ENCODE measurements around the gene NEK2. TPM values are rescaled to one million over a fixed set of nuclear protein-coding genes. Genes with fewer than 3 reads are reported as not detected.

Gene NEK2
- total RNA-seq, 1 experiment from 2014 or later, result 50.2 TPM

DNA sequence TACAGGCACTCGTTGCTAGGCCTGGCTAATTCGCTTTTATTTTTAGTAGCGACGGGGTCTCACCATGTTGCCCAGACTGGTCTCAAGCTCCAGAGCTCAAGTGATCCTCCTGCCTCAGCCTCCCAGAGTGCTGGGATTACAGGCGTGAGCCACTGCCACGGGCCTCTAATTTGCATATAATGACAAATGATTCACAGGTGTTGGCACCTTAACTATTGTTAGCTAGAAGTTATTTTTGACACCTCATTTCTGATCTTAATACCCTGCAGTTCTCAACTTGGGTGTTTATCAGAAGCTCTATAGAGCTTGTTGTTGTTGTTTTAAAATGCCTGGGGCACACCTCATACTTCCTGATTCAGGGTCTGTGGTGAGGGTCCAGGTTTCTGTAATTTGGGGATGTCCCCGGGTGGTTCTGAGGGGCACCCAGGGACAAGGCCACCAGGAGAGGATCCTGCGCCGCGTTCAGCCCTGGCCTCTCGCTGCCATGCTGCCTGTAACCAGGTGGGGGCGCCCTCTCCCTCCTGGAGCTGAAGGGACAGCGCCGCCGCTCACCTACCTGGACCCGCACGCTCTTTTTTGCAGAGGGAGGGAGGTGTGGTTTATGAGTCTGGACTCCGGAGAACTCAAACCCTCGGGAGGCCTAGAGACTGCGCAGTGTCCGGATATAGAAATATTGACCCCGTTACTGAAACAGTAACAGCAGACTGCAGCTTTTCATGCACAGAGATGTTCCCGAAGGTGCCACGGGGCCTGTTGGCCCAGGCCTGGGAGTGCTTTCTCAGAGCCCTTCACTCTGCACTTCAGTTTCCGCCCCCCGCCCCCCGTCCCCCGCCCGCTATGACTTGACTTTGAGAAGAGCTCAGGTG, 23.0 kb upstream of the NEK2 start:
- Histone ChIP-seq H3K9ac (ENCODE audit: low read length) (no peak overlapping the region), H3K4me3 (replicated peaks in 1 of 2; ENCODE audit: low read depth in 1 of 2, low read length in 2 of 2) (0 out of 4 replicates have a peak overlapping the region, but pooled peaks of 1 of the 2 experiments have one; percentile 11), H3K27me3 (ENCODE audit: insufficient read depth, low read length) (no peaks in the 10 kb centered on the region), H2AFZ (ENCODE audit: low read depth, low read length, poor library complexity, severe bottlenecking) (peak overlapping the region; percentile 99), H3K36me3 (ENCODE audit: control insufficient read depth in 1 of 2, insufficient read depth in 2 of 2, low read length in 2 of 2) (no peaks in the 10 kb centered on the region), H3K27ac (ENCODE audit: low read depth, low read length) (no peak overlapping the region), H3K79me2 (ENCODE audit: insufficient read depth, low read length) (no peaks in the 10 kb centered on the region), H3K9me3 (ENCODE audit: control insufficient read depth in 1 of 2, insufficient read depth in 1 of 2, low read depth in 1 of 2, low read length in 2 of 2) (no peaks in the 10 kb centered on the region), H3K4me1 (ENCODE audit: control insufficient read depth in 1 of 2, insufficient read depth in 2 of 2, low read length in 2 of 2) (peaks cover 0 to 12% of the 10 kb centered on the region in 2 experiments; a peak in 2 of 4 replicates), H3K9me2 (ENCODE audit: insufficient read depth) (no peaks in the 10 kb centered on the region), H4K20me1 (ENCODE audit: insufficient read depth) (no peaks in the 10 kb centered on the region), H3K4me2 (ENCODE audit: low read length) (peak overlapping the region; percentile 48)
- ChIA-PET CTCF (interaction anchor here (0.6 to 3.5 kb wide), 17 partner anchors 9 to 1040 kb away, joined by 3 to 42 read pairs (median 4); partner anchors contain the start of genes DTL and INTS7), RAD21 (ENCODE audit: low non-redundant PET in 1 of 2, low total read pairs in 2 of 2, uncharacterized antibody in 2 of 2, unreplicated experiment in 2 of 2) (interaction anchor here (0.6 to 1.5 kb wide), 4 partner anchors 18 to 337 kb away, joined by 3 to 4 read pairs (median 3); partner anchors contain the start of gene INTS7 (in 1 of the 2)), POLR2A (interaction anchor here (0.9 to 1.8 kb wide), 2 partner anchors 10 to 337 kb away, joined by 3 to 5 read pairs; partner anchors contain the start of genes DTL and INTS7)
- intact Hi-C loops (cut with micrococcal nuclease), result loop anchor here (1.0 to 5.0 kb wide), 5 partner anchors 129 to 759 kb away; partner anchors contain the start of genes DTL and INTS7
- DNase-seq (ENCODE audit: low read depth, low spot score), result peak; percentile 69
- ATAC-seq, result peak; percentile 98
- BruUV-seq (replicated peaks), result no TSS peak
- TF ChIP-seq POLR2A (IDR thresholded peaks at IDR 0.05; ENCODE audit: borderline replicate concordance, extremely low read depth, insufficient read depth, insufficient read length), result no peak
- no peak for TF ChIP-seq ZNF274 (IDR thresholded peaks at IDR 0.05; ENCODE audit: low read depth, low read length)
- TF ChIP-seq, protein P1, sequence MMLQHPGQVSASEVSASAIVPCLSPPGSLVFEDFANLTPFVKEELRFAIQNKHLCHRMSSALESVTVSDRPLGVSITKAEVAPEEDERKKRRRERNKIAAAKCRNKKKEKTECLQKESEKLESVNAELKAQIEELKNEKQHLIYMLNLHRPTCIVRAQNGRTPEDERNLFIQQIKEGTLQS (IDR thresholded peaks at IDR 0.05), result no peak
- TF ChIP-seq, protein P2, sequence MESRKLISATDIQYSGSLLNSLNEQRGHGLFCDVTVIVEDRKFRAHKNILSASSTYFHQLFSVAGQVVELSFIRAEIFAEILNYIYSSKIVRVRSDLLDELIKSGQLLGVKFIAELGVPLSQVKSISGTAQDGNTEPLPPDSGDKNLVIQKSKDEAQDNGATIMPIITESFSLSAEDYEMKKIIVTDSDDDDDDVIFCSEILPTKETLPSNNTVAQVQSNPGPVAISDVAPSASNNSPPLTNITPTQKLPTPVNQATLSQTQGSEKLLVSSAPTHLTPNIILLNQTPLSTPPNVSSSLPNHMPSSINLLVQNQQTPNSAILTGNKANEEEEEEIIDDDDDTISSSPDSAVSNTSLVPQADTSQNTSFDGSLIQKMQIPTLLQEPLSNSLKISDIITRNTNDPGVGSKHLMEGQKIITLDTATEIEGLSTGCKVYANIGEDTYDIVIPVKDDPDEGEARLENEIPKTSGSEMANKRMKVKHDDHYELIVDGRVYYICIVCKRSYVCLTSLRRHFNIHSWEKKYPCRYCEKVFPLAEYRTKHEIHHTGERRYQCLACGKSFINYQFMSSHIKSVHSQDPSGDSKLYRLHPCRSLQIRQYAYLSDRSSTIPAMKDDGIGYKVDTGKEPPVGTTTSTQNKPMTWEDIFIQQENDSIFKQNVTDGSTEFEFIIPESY (IDR thresholded peaks at IDR 0.05; ENCODE audit: extremely low read depth, insufficient replicate concordance, low read length), result no peak
- no peak for TF ChIP-seq POLR2AphosphoS5 (IDR thresholded peaks at IDR 0.05; ENCODE audit: low read depth, low read length)
- TF ChIP-seq YY1 (IDR thresholded peaks at IDR 0.05; ENCODE audit: extremely low read depth, insufficient replicate concordance, low read depth, low read length), result peak; percentile 57
- TF ChIP-seq, protein P3, sequence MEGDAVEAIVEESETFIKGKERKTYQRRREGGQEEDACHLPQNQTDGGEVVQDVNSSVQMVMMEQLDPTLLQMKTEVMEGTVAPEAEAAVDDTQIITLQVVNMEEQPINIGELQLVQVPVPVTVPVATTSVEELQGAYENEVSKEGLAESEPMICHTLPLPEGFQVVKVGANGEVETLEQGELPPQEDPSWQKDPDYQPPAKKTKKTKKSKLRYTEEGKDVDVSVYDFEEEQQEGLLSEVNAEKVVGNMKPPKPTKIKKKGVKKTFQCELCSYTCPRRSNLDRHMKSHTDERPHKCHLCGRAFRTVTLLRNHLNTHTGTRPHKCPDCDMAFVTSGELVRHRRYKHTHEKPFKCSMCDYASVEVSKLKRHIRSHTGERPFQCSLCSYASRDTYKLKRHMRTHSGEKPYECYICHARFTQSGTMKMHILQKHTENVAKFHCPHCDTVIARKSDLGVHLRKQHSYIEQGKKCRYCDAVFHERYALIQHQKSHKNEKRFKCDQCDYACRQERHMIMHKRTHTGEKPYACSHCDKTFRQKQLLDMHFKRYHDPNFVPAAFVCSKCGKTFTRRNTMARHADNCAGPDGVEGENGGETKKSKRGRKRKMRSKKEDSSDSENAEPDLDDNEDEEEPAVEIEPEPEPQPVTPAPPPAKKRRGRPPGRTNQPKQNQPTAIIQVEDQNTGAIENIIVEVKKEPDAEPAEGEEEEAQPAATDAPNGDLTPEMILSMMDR (IDR thresholded peaks at IDR 0.05 in 2 of 3, conservative IDR thresholded peaks at IDR 0.05 in 1 of 3; ENCODE audit: borderline replicate concordance in 1 of 3, insufficient read depth in 1 of 3, low read depth in 2 of 3, low read length in 2 of 3), result peak; percentile 99
- peak; percentile 99 for TF ChIP-seq RAD21 (IDR thresholded peaks at IDR 0.05; ENCODE audit: low read depth)
- TF ChIP-seq EZH2 (IDR thresholded peaks at IDR 0.05), result no peak
- TF ChIP-seq, protein P4, sequence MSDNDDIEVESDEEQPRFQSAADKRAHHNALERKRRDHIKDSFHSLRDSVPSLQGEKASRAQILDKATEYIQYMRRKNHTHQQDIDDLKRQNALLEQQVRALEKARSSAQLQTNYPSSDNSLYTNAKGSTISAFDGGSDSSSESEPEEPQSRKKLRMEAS (IDR thresholded peaks at IDR 0.05), result peak; percentile 42
- TF ChIP-seq EGR1 (IDR thresholded peaks at IDR 0.05; ENCODE audit: low read depth), result no peak
- TF ChIP-seq, protein P5, sequence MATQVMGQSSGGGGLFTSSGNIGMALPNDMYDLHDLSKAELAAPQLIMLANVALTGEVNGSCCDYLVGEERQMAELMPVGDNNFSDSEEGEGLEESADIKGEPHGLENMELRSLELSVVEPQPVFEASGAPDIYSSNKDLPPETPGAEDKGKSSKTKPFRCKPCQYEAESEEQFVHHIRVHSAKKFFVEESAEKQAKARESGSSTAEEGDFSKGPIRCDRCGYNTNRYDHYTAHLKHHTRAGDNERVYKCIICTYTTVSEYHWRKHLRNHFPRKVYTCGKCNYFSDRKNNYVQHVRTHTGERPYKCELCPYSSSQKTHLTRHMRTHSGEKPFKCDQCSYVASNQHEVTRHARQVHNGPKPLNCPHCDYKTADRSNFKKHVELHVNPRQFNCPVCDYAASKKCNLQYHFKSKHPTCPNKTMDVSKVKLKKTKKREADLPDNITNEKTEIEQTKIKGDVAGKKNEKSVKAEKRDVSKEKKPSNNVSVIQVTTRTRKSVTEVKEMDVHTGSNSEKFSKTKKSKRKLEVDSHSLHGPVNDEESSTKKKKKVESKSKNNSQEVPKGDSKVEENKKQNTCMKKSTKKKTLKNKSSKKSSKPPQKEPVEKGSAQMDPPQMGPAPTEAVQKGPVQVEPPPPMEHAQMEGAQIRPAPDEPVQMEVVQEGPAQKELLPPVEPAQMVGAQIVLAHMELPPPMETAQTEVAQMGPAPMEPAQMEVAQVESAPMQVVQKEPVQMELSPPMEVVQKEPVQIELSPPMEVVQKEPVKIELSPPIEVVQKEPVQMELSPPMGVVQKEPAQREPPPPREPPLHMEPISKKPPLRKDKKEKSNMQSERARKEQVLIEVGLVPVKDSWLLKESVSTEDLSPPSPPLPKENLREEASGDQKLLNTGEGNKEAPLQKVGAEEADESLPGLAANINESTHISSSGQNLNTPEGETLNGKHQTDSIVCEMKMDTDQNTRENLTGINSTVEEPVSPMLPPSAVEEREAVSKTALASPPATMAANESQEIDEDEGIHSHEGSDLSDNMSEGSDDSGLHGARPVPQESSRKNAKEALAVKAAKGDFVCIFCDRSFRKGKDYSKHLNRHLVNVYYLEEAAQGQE (IDR thresholded peaks at IDR 0.05; ENCODE audit: low read depth), result no peak
- no peak for TF ChIP-seq ZFX (IDR thresholded peaks at IDR 0.05)
- no peak for TF ChIP-seq EZH2phosphoT487 (IDR thresholded peaks at IDR 0.05; ENCODE audit: borderline replicate concordance)
- peak; percentile 23 for TF ChIP-seq TCF7L2 (IDR thresholded peaks at IDR 0.05; ENCODE audit: borderline replicate concordance, extremely low read depth, insufficient read depth, insufficient read length)
- TF ChIP-seq CEBPB (IDR thresholded peaks at IDR 0.05; ENCODE audit: low read depth), result no peak
